ENCODE data around the gene SPDEF. TPM values are rescaled to one million over a fixed set of nuclear protein-coding genes. Genes with fewer than 3 reads are reported as not detected.

Gene SPDEF
- total RNA-seq, 2 experiments from 2014 or later = 0.18 TPM; not detected in 1

DNA sequence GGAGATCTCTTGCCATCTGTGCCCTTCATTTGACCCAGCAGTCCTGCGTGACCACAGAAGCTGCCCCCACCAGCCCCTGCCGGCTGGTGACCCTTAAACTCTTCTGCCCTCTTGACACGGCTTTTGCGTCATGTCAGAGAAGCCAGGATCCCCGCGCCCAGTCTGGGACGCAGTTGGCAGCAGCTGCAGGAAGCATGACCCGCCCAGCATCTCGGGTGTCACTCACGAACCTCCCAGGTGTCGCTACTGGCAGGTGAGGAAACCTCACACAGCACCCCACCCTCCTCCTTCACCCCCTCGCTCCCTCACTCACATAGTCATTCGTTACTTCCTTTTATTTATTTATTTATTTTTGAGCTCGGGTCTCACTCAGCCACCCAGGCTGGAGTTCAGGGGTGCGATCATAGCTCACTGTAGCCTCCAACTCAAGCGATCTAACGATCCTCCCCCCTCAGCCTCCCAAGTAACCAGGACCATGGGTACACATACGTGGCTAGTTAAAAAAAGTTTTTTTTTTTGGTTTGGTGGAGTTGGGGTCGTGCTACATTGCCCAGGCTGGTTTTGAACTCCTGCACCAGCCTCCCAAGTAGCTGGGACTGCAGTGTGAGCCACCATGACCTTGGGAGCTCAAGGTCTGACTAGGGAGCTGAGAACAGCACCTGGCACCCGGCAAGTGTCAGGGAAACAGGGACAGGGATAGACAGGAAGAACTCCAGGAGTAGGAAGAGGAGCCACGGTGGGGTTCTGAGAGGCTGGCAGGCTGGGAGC is 14.1 kb upstream of the SPDEF start:
- peaks cover 2% of the 10 kb centered on the region for H3K27me3 Mint-ChIP-seq
- peak overlapping the region; percentile 31 for H3K27ac Mint-ChIP-seq
- ChIA-PET POLR2A (no interaction called here), CTCF (interaction anchor here (0.7 to 0.9 kb wide), 2 partner anchors 27 to 110 kb away, joined by 3 read pairs; no protein-coding TSS in a partner anchor)
- no peaks in the 10 kb centered on the region for H3K4me1 Mint-ChIP-seq
- no peak overlapping the region for H3K4me3 Mint-ChIP-seq
- H3K36me3 Mint-ChIP-seq (ENCODE audit: low read depth) = no peaks in the 10 kb centered on the region
- intact Hi-C loops (cut with DNase I, micrococcal nuclease) = no loop called here
- ATAC-seq (no peak), DNase-seq (no peak)
- H3K9me3 Mint-ChIP-seq (ENCODE audit: low read depth) = no peaks in the 10 kb centered on the region

GRCh38 chr6:34569361-34569973 is 13.3 kb upstream of the SPDEF start:
- H3K4me3 Mint-ChIP-seq = no peak overlapping the region
- no peak overlapping the region for H3K27ac Mint-ChIP-seq
- POLR2A ChIA-PET = no interaction called here
- intact Hi-C loops (cut with DNase I, micrococcal nuclease) = no loop called here
- DNase-seq (no peak), ATAC-seq (no peak)
- H3K36me3 Mint-ChIP-seq (ENCODE audit: low read depth) = no peaks in the 10 kb centered on the region
- H3K27me3 Mint-ChIP-seq = peaks cover 2% of the 10 kb centered on the region
- no peaks in the 10 kb centered on the region for H3K9me3 Mint-ChIP-seq (ENCODE audit: low read depth)
- CTCF ChIA-PET = interaction anchor here (0.7 kb wide), 1 partner anchor 28 kb away, joined by 3 read pairs; no protein-coding TSS in a partner anchor
- H3K4me1 Mint-ChIP-seq = no peaks in the 10 kb centered on the region

DNA sequence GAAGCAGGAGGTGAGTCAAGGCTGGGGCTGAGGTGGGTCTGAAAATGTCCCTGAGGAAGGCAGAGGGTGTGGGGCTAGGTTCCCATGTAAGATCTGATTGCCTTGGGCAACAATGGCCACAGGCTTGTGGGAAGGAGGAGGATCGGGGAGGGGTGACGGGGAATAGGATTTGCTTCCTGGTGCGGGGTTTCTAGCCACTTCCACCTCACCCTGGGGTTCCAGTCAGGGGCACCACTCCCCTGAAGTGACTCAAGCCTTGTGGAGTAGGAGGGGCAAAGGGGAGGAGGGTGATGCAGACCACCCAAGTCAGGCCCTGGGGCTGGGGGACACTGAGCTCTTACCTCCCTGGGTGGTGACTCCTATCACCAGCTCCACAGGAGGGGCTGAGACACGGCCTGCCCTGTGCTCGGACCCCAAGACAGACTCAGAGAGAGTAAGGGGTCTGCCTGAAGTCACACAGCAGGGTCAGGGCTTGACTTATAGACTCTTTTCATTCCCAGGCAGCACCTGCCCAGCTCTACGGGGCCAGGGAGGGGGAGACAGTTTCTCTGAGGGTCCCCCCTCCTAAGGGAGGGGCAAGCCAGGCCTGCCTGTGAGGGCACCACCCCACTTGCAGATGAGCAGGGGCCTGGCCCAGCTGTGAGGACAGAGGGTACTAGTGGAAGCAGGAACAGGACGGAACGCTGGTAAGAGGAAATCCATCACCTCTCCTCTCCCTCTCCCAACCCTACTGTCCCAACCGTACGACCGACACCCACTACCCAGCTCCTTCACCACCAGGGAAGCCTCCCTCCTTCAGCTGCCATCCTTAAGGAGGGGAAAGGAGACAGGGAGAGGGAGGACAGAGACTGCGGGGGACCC is 12.4 kb upstream of the SPDEF start:
- POLR2A ChIA-PET = no interaction called here
- Mint-ChIP-seq H3K9me3 (ENCODE audit: low read depth) (no peaks in the 10 kb centered on the region), H3K27ac (no peak overlapping the region), H3K27me3 (peaks cover 2% of the 10 kb centered on the region), H3K4me3 (no peak overlapping the region), H3K36me3 (ENCODE audit: low read depth) (no peaks in the 10 kb centered on the region), H3K4me1 (no peaks in the 10 kb centered on the region)
- intact Hi-C loops (cut with DNase I, micrococcal nuclease) = no loop called here
- DNase-seq (no peak), ATAC-seq (no peak)
- CTCF ChIA-PET = no interaction called here

- Mint-ChIP-seq H3K4me3 (no peak overlapping the region), H3K36me3 (ENCODE audit: low read depth) (no peaks in the 10 kb centered on the region), H3K9me3 (ENCODE audit: low read depth) (no peaks in the 10 kb centered on the region), H3K27ac (no peak overlapping the region), H3K4me1 (no peaks in the 10 kb centered on the region), H3K27me3 (peaks cover 2% of the 10 kb centered on the region)
- no peak for ATAC-seq
- ChIA-PET POLR2A (no interaction called here), CTCF (no interaction called here)
- intact Hi-C loops (cut with DNase I, micrococcal nuclease) = no loop called here
- DNase-seq = no peak
Observed at GRCh38 chr6:34566830-34567546, 10.9 kb upstream of the SPDEF start.

GRCh38 chr6:34565722-34566137 is 9.6 kb upstream of the SPDEF start:
- CTCF ChIA-PET = interaction anchor here (0.6 to 0.7 kb wide), 2 partner anchors 13 to 146 kb away, joined by 3 read pairs; no protein-coding TSS in a partner anchor
- DNase-seq = no peak
- peaks cover 2% of the 10 kb centered on the region for H3K27me3 Mint-ChIP-seq
- intact Hi-C loops (cut with DNase I, micrococcal nuclease) = no loop called here
- H3K9me3 Mint-ChIP-seq (ENCODE audit: low read depth) = no peaks in the 10 kb centered on the region
- H3K36me3 Mint-ChIP-seq (ENCODE audit: low read depth) = no peaks in the 10 kb centered on the region
- no peak for ATAC-seq
- no peak overlapping the region for H3K27ac Mint-ChIP-seq
- no peaks in the 10 kb centered on the region for H3K4me1 Mint-ChIP-seq
- no peak overlapping the region for H3K4me3 Mint-ChIP-seq
- POLR2A ChIA-PET = no interaction called here

GRCh38 chr6:34564181-34564580 is 8.1 kb upstream of the SPDEF start:
- H3K4me1 Mint-ChIP-seq = no peaks in the 10 kb centered on the region
- CTCF ChIA-PET = no interaction called here
- POLR2A ChIA-PET = no interaction called here
- no peaks in the 10 kb centered on the region for H3K36me3 Mint-ChIP-seq (ENCODE audit: low read depth)
- intact Hi-C loops (cut with DNase I, micrococcal nuclease) = no loop called here
- no peak overlapping the region for H3K27ac Mint-ChIP-seq
- H3K4me3 Mint-ChIP-seq = no peak overlapping the region
- DNase-seq (no peak), ATAC-seq (no peak)
- no peaks in the 10 kb centered on the region for H3K9me3 Mint-ChIP-seq (ENCODE audit: low read depth)
- H3K27me3 Mint-ChIP-seq = peaks cover 2% of the 10 kb centered on the region

DNA sequence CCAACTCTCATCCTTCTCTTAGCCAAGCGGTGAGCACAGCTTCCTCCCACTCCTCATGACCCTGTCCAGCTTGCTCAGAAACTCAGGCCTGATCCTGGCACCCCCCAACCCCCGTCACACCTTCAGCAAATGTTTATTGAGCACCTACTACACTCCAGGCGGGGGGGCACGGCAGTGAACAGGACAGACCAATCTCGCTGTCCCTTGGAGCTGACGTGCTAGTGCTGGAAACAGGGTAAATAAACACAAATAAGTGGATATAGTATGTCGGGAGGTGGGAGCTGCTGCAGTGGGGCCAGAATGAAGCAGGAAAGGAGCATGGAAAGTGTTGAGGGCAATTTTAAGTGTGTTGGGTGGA is 7.4 kb upstream of the SPDEF start:
- Mint-ChIP-seq H3K4me1 (no peaks in the 10 kb centered on the region), H3K36me3 (ENCODE audit: low read depth) (no peaks in the 10 kb centered on the region), H3K9me3 (ENCODE audit: low read depth) (no peaks in the 10 kb centered on the region), H3K4me3 (no peak overlapping the region), H3K27ac (no peak overlapping the region), H3K27me3 (peaks cover 2% of the 10 kb centered on the region)
- intact Hi-C loops (cut with DNase I, micrococcal nuclease) = no loop called here
- DNase-seq = no peak
- no peak for ATAC-seq
- POLR2A ChIA-PET = no interaction called here
- CTCF ChIA-PET = no interaction called here

DNA sequence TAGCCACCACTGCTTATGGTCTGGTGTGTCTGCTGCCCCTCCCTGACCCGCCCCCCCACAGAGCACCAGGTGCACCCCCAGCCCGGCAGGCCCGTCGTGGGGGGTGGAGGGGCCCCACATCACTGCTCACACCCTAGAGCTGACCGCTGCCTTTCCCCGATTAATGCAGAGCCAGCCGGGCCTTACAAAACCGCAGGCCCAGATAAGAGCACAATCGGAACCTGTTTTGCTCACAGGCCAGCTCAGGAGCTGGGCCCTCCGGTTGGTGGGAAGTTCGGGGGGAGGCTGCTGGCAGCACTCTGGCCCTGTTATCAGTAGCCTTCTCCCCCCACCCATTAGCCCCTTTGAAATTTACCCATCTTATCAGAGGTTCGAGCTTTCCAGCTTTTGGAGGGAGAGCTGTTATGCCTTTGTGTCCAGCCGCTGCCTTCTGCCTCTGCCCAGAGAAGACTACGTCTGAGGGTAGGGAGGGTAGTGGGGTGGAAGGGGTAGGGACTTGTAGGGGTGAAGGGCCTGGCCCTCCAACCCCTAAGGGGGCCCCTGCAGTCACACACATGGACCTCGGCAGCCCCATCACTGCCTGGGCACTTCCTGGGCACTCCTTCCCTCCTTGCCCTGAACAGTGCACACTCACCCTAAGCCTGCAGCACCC is 6.9 kb upstream of the SPDEF start:
- POLR2A ChIA-PET = no interaction called here
- CTCF ChIA-PET = no interaction called here
- no peaks in the 10 kb centered on the region for H3K36me3 Mint-ChIP-seq (ENCODE audit: low read depth)
- intact Hi-C loops (cut with DNase I, micrococcal nuclease) = no loop called here
- no peak overlapping the region for H3K27ac Mint-ChIP-seq
- peaks cover 2% of the 10 kb centered on the region for H3K27me3 Mint-ChIP-seq
- H3K4me1 Mint-ChIP-seq = no peaks in the 10 kb centered on the region
- ATAC-seq (no peak), DNase-seq (no peak)
- H3K9me3 Mint-ChIP-seq (ENCODE audit: low read depth) = no peaks in the 10 kb centered on the region
- H3K4me3 Mint-ChIP-seq = no peak overlapping the region

- Mint-ChIP-seq H3K4me1 (no peaks in the 10 kb centered on the region), H3K36me3 (ENCODE audit: low read depth) (no peaks in the 10 kb centered on the region), H3K27me3 (peaks cover 2% of the 10 kb centered on the region), H3K27ac (no peak overlapping the region), H3K4me3 (no peak overlapping the region), H3K9me3 (ENCODE audit: low read depth) (no peaks in the 10 kb centered on the region)
- ChIA-PET POLR2A (no interaction called here), CTCF (no interaction called here)
- no peak for ATAC-seq
- no peak for DNase-seq
- intact Hi-C loops (cut with DNase I, micrococcal nuclease) = no loop called here
Observed at GRCh38 chr6:34562350-34562749, 6.2 kb upstream of the SPDEF start.

GRCh38 chr6:34561227-34561530 is 5.0 kb upstream of the SPDEF start:
- no peaks in the 10 kb centered on the region for H3K27me3 Mint-ChIP-seq
- CTCF ChIA-PET = interaction anchor here (0.9 kb wide), 1 partner anchor 94 kb away, joined by 4 read pairs; no protein-coding TSS in a partner anchor
- H3K9me3 Mint-ChIP-seq (ENCODE audit: low read depth) = no peaks in the 10 kb centered on the region
- H3K4me1 Mint-ChIP-seq = no peaks in the 10 kb centered on the region
- no peak overlapping the region for H3K27ac Mint-ChIP-seq
- H3K4me3 Mint-ChIP-seq = no peak overlapping the region
- DNase-seq = no peak
- no peak for ATAC-seq
- POLR2A ChIA-PET = interaction anchor here (0.6 kb wide), 1 partner anchor 47 kb away, joined by 3 read pairs; no protein-coding TSS in a partner anchor
- intact Hi-C loops (cut with DNase I, micrococcal nuclease) = no loop called here
- no peaks in the 10 kb centered on the region for H3K36me3 Mint-ChIP-seq (ENCODE audit: low read depth)

All from activated CD4-positive, alpha-beta T cell treated with anti-CD3 and anti-CD28 coated beads for 36 hours (primary cell).